GM12873 (cell line): ENCODE measurements around the gene PRRT4.

Experiments
- CTCF ChIP-seq: IDR thresholded peaks from 2 replicates; pipeline ENCODE4 v1.5.1; 2012; ENCODE audit warnings: low read depth, mild to moderate bottlenecking, moderate library complexity, low read length, control low read depth; ENCODE audit not compliant: insufficient read depth; ENCODE audit errors: missing control alignments

PRRT4 gene

GRCh38 chr7:128351296-128352152 lies 10.0 kb downstream of the PRRT4 start:
- TF ChIP-seq CTCF: no peak

- TF ChIP-seq CTCF: no peak
These were observed 10.7 kb downstream of the PRRT4 start for GRCh38 chr7:128350708-128351295.

GRCh38 chr7:128349466-128349825 lies 12.0 kb downstream of the PRRT4 start:
- TF ChIP-seq CTCF: no peak

- TF ChIP-seq CTCF: peak; percentile 60
These were observed 13.8 kb downstream of the PRRT4 start for GRCh38 chr7:128347647-128348097.

GRCh38 chr7:128344431-128344774 lies 17.1 kb downstream of the PRRT4 start:
- no peak for TF ChIP-seq CTCF

- no peak for TF ChIP-seq CTCF
These were observed 17.7 kb downstream of the PRRT4 start, which contains the start of gene RBM28 for GRCh38 chr7:128343554-128344430. Gene RBM28 (minus strand): TSS chr7:128343908. CDS start chr7:128343793, 115 bp downstream.

GRCh38 chr7:128341733-128342132 lies 19.8 kb downstream of the PRRT4 start:
- no peak for TF ChIP-seq CTCF
